HepG2 (cell line): ENCODE results near the gene NACC2. TPM values are rescaled to one million over a fixed set of nuclear protein-coding genes. Genes with fewer than 3 reads are reported as not detected.
A peak's percentile ranks its signal among the peaks of the same experiment; 100 is the strongest.

Experiments
- CENPT ChIP-seq: sonication (generic); formaldehyde crosslinking; IDR thresholded peaks from 2 replicates; pipeline ENCODE4 v1.8.0; 2022; ENCODE audit warnings: low read depth, mild to moderate bottlenecking, moderate library complexity, missing genetic modification reagents
- CHCHD3 ChIP-seq: sonication (generic); formaldehyde crosslinking; IDR thresholded peaks from 2 replicates; pipeline ENCODE4 v1.8.0; 2022; ENCODE audit warnings: mild to moderate bottlenecking, missing genetic modification reagents, moderate library complexity
- FOXK1 ChIP-seq: sonication (generic); formaldehyde crosslinking; IDR thresholded peaks from 2 replicates; pipeline ENCODE4 v1.4.0; 2020; ENCODE audit warnings: low read depth, missing genetic modification reagents, borderline replicate concordance
- HNRNPH1 ChIP-seq: fragments of 200-400 bp; formaldehyde crosslinking; optimal IDR thresholded peaks from 2 replicates; pipeline ENCODE3; 2017; ENCODE audit warnings: mild to moderate bottlenecking, low read depth, low read length
- HNRNPL ChIP-seq: fragments of 200-400 bp; formaldehyde crosslinking; IDR thresholded peaks from 2 replicates; pipeline ENCODE4 v1.6.1; 2017; ENCODE audit warnings: mild to moderate bottlenecking, low read depth, low read length
- IRX3 ChIP-seq: sonication (generic); formaldehyde crosslinking; IDR thresholded peaks from 2 replicates; pipeline ENCODE4 v1.8.1; 2023; ENCODE audit warnings: mild to moderate bottlenecking, low read depth, missing genetic modification reagents, borderline replicate concordance
- JDP2 ChIP-seq: sonication (generic); formaldehyde crosslinking; IDR thresholded peaks from 2 replicates; pipeline ENCODE4 v1.8.1; 2022; ENCODE audit warnings: missing genetic modification reagents, borderline replicate concordance
- MYNN ChIP-seq: sonication (generic); formaldehyde crosslinking; IDR thresholded peaks from 2 replicates; pipeline ENCODE4 v1.4.0; 2020; ENCODE audit warnings: mild to moderate bottlenecking, low read depth, missing genetic modification reagents
- PBX2 ChIP-seq: IDR thresholded peaks from 2 replicates; pipeline ENCODE4 v1.6.1; 2016; ENCODE audit warnings: control low read depth
- PHF20 ChIP-seq: sonication (generic); formaldehyde crosslinking; IDR thresholded peaks from 2 replicates; pipeline ENCODE4 v1.5.0; 2020; ENCODE audit warnings: mild to moderate bottlenecking, missing genetic modification reagents
- PHF21A ChIP-seq: sonication (generic); formaldehyde crosslinking; IDR thresholded peaks from 2 replicates; pipeline ENCODE4 v1.5.0; 2020; ENCODE audit warnings: mild to moderate bottlenecking, missing genetic modification reagents
- REPIN1 ChIP-seq: sonication (generic); formaldehyde crosslinking; IDR thresholded peaks from 2 replicates; pipeline ENCODE4 v1.8.0; 2022; ENCODE audit warnings: missing genetic modification reagents, low read depth, mild to moderate bottlenecking, borderline replicate concordance
- SAP130 ChIP-seq: IDR thresholded peaks from 2 replicates; pipeline ENCODE4 v1.6.1; 2016; ENCODE audit warnings: low read depth
- SOX13 ChIP-seq, 3 experiments: fragments of 450-650 bp in 1 of 3; sonication (generic) in 1 of 3; formaldehyde crosslinking in 1 of 3; IDR thresholded peaks in 2 of 3; conservative IDR thresholded peaks in 1 of 3; 2 replicates each; pipeline versions ENCODE4 v1.5.0 to v1.6.1; 2016 to 2020; ENCODE audit warnings: antibody characterized with exemption in 1 of 3, mild to moderate bottlenecking in 1 of 3, missing compliant biosample characterization in 1 of 3, missing genetic modification reagents in 1 of 3, moderate library complexity in 1 of 3
- ZBTB20 ChIP-seq: sonication (generic); formaldehyde crosslinking; IDR thresholded peaks from 2 replicates; pipeline ENCODE4 v1.8.1; 2023; ENCODE audit warnings: missing genetic modification reagents, low read depth, mild to moderate bottlenecking, borderline replicate concordance
- ZBTB7A ChIP-seq: sonication (generic); formaldehyde crosslinking; IDR thresholded peaks from 2 replicates; pipeline ENCODE4 v1.8.0; 2022; ENCODE audit warnings: mild to moderate bottlenecking, missing genetic modification reagents
- ZNF136 ChIP-seq: sonication (generic); formaldehyde crosslinking; IDR thresholded peaks from 2 replicates; pipeline ENCODE4 v1.8.1; 2022; ENCODE audit warnings: low read depth, mild to moderate bottlenecking, moderate library complexity, missing genetic modification reagents
- ZNF263 ChIP-seq: sonication (generic); formaldehyde crosslinking; IDR thresholded peaks from 2 replicates; pipeline ENCODE4 v1.4.0; 2020; ENCODE audit warnings: missing genetic modification reagents
- ZNF280B ChIP-seq: sonication (generic); formaldehyde crosslinking; IDR thresholded peaks from 2 replicates; pipeline ENCODE4 v1.5.0; 2020; ENCODE audit warnings: missing genetic modification reagents, mild to moderate bottlenecking, borderline replicate concordance
- ZNF414 ChIP-seq: sonication (generic); formaldehyde crosslinking; IDR thresholded peaks from 2 replicates; pipeline ENCODE4 v1.5.0; 2020; ENCODE audit warnings: missing genetic modification reagents
- ZNF503 ChIP-seq: sonication (generic); formaldehyde crosslinking; IDR thresholded peaks from 2 replicates; pipeline ENCODE4 v1.4.0; 2020; ENCODE audit warnings: missing genetic modification reagents
- polyA plus RNA-seq, 8 experiments: library from polyadenylated mRNA; depleted of rRNA in 3 of 8; stranded (reverse) in 7 of 8; unstranded in 1 of 8; fragments of >200 nt; fragmentation: Illumina TruSeq in 4 of 8; extraction: Trizol in 4 of 8; gene quantifications; 2 replicates each; pipeline versions ENCODE4 v1.2.1 to v1.2.3, GENCODE V29; 2011 to 2016; ENCODE audit warnings: low read depth in 4 of 8, missing spikeins in 1 of 8, mixed read lengths in 1 of 8; ENCODE audit not compliant: insufficient read depth in 1 of 8
- total RNA-seq, 5 experiments: library from RNA; depleted of rRNA; stranded (reverse); fragments of >200 nt; fragmentation: Illumina TruSeq; extraction: Trizol; gene quantifications; 2 replicates each; pipeline ENCODE4 v1.2.3, GENCODE V29; 2016; ENCODE audit warnings: low read depth in 1 of 5

The NACC2 gene
- total and polyA plus RNA-seq, 2 of the 13 experiments (the other 11 are each of a cell fraction or from before 2014, with no cell fraction given): 5.9 to 12.3 TPM

- TF ChIP-seq PBX2 (CRISPR knock-in tag) (no peak), REPIN1 (CRISPR knock-in tag) (peak; percentile 89; the same call in 1 of the 2 replicates), ZNF503 (CRISPR knock-in tag) (no peak; the same call in 1 of the 2 replicates), IRX3 (CRISPR knock-in tag) (no peak; the same call in 1 of the 2 replicates), HNRNPL (peak; percentile 92), CHCHD3 (0 out of 2 replicates have a peak, but pooled peaks have one; percentile 47), PHF21A (peak; percentile 99), SAP130 (CRISPR knock-in tag) (peak; percentile 82; the same call in 1 of the 2 replicates), ZBTB20 (CRISPR knock-in tag) (peak; percentile 72; the same call in 1 of the 2 replicates), ZNF414 (CRISPR knock-in tag) (no peak), PHF20 (CRISPR knock-in tag) (peak; percentile 32; the same call in 1 of the 2 replicates), FOXK1 (CRISPR knock-in tag) (peak; percentile 25; the same call in 1 of the 2 replicates), MYNN (CRISPR knock-in tag) (0 out of 2 replicates have a peak, but pooled peaks have one; percentile 16), CENPT (0 out of 2 replicates have a peak, but pooled peaks have one; percentile 77), JDP2 (CRISPR knock-in tag) (no peak), ZNF263 (CRISPR knock-in tag) (peak; percentile 75), ZNF136 (CRISPR knock-in tag) (peak; percentile 57), HNRNPH1 (peak; percentile 20), ZBTB7A (0 out of 2 replicates have a peak, but pooled peaks have one; percentile 57), SOX13 (IDR thresholded peaks at IDR 0.05) (no peak), SOX13 (CRISPR knock-in tag; conservative IDR thresholded peaks at IDR 0.05 in 1 of 2, IDR thresholded peaks at IDR 0.05 in 1 of 2) (peak in 1 of 2 experiments; percentile 73; a peak in 2 of 4 replicates), ZNF280B (CRISPR knock-in tag) (peak; percentile 16)
Measured at GRCh38 chr9:135993765-135994500, 101.2 kb downstream of the NACC2 start (continued).
